K562 (cell line): ENCODE data around the gene ABHD5. TPM values are rescaled to one million over a fixed set of nuclear protein-coding genes. Genes with fewer than 3 reads are reported as not detected.
A peak's percentile ranks its signal among the peaks of the same experiment; 100 is the strongest.

ENCODE experiments used
- BACH1 ChIP-seq: fragments of 200-800 bp; sonication (Bioruptor generic); IDR thresholded peaks from 2 replicates; pipeline ENCODE4 v1.6.1; 2016; ENCODE audit warnings: missing genetic modification characterization, missing compliant biosample characterization
- DIDO1 ChIP-seq: fragments of 450-650 bp; IDR thresholded peaks from 2 replicates; pipeline ENCODE4 v1.6.1; 2016; ENCODE audit warnings: low read depth, missing biosample characterization, missing genetic modification characterization
- HDAC8 ChIP-seq: fragments of 450-650 bp; IDR thresholded peaks from 2 replicates; pipeline ENCODE4 v1.6.1; 2016; ENCODE audit warnings: mild to moderate bottlenecking, missing genetic modification characterization, moderate library complexity, missing compliant biosample characterization
- JUN ChIP-seq, 2 experiments: sonication (generic) in 1 of 2; formaldehyde crosslinking in 1 of 2; IDR thresholded peaks; 2 replicates each; pipeline versions ENCODE4 v1.6.1 to v1.8.0; 2012 to 2022; ENCODE audit warnings: borderline replicate concordance in 2 of 2, mild to moderate bottlenecking in 2 of 2, improper control_type of control experiment in 1 of 2, low read depth in 1 of 2, low read length in 1 of 2, missing genetic modification reagents in 1 of 2
- KAT8 ChIP-seq: fragments of 450-650 bp; IDR thresholded peaks from 2 replicates; pipeline ENCODE4 v1.6.1; 2016; ENCODE audit warnings: low read depth, mild to moderate bottlenecking
- KDM2B ChIP-seq: fragments of 250-450 bp; sonication (Bioruptor Pico); IDR thresholded peaks from 2 replicates; pipeline ENCODE4 v1.8.0; 2021; ENCODE audit warnings: mild to moderate bottlenecking, moderate library complexity
- MYBL2 ChIP-seq, 2 experiments: fragments of 450-650 bp in 1 of 2; sonication (generic) in 1 of 2; formaldehyde crosslinking in 1 of 2; IDR thresholded peaks; 2 replicates each; pipeline versions ENCODE4 v1.6.1 to v1.8.1; 2017 to 2022; ENCODE audit warnings: borderline replicate concordance in 1 of 2, inconsistent platforms in 1 of 2, low read depth in 1 of 2, mild to moderate bottlenecking in 1 of 2, missing genetic modification reagents in 1 of 2, moderate library complexity in 1 of 2
- NR1H2 ChIP-seq: sonication (generic); formaldehyde crosslinking; IDR thresholded peaks from 2 replicates; pipeline ENCODE4 v1.4.0; 2020; ENCODE audit warnings: mild to moderate bottlenecking, missing genetic modification reagents
- PCBP1 ChIP-seq: fragments of 200-400 bp; formaldehyde crosslinking; IDR thresholded peaks from 2 replicates; pipeline ENCODE4 v1.6.1; 2018; ENCODE audit warnings: mild to moderate bottlenecking, low read depth, low read length; ENCODE audit not compliant: poor library complexity, severe bottlenecking
- SMAD1 ChIP-seq: fragments of 150-350 bp; IDR thresholded peaks from 2 replicates; pipeline ENCODE4 v1.6.1; 2014; ENCODE audit warnings: low read length, low read depth; ENCODE audit not compliant: partially characterized antibody
- THRAP3 ChIP-seq: fragments of 450-650 bp; IDR thresholded peaks from 2 replicates; pipeline ENCODE4 v1.6.1; 2016; ENCODE audit warnings: mild to moderate bottlenecking, inconsistent platforms, borderline replicate concordance
- ZNF445 ChIP-seq: fragments of 250-450 bp; sonication (Bioruptor Pico); IDR thresholded peaks from 2 replicates; pipeline ENCODE4 v1.4.0; 2020; ENCODE audit warnings: low read depth, mild to moderate bottlenecking, moderate library complexity
- ZNF551 ChIP-seq: fragments of 250-450 bp; sonication (Bioruptor Pico); IDR thresholded peaks from 2 replicates; pipeline ENCODE4 v1.5.0; 2021; ENCODE audit warnings: mild to moderate bottlenecking, moderate library complexity
- polyA plus RNA-seq, 8 experiments: library from polyadenylated mRNA; depleted of rRNA in 4 of 8; stranded (reverse) in 5 of 8; unstranded in 3 of 8; fragments of >200 nt; fragmentation: Nextera tagmentation in 2 of 8; fragmentation: Illumina TruSeq in 1 of 8; extraction: Ambion mirVana in 2 of 8; extraction: Trizol in 1 of 8; gene quantifications; 2 replicates each; pipeline versions ENCODE4 v1.2.1 to v1.2.3, GENCODE V29; 2011 to 2014; ENCODE audit warnings: inconsistent platforms in 1 of 8, missing spikeins in 1 of 8
- total RNA-seq, 7 experiments: library from RNA; depleted of rRNA in 6 of 7; stranded (reverse); fragments of >200 nt in 6 of 7; fragmentation: Illumina TruSeq in 2 of 7; extraction: Trizol in 2 of 7; gene quantifications; 2 replicates each; pipeline versions ENCODE4 v1.2.1 to v1.2.3, GENCODE V29; 2011 to 2021; ENCODE audit warnings: low replicate concordance in 1 of 7
- TF ChIP-seq, protein P1 (sequence below): IDR thresholded peaks from 2 replicates; pipeline ENCODE4 v1.6.1; 2016; ENCODE audit warnings: missing genetic modification characterization, missing compliant biosample characterization
- TF ChIP-seq, protein P2 (sequence below): fragments of 450-650 bp; IDR thresholded peaks from 2 replicates; pipeline ENCODE4 v1.6.1; 2014; ENCODE audit warnings: low read depth, mild to moderate bottlenecking, moderate library complexity, borderline replicate concordance
- TF ChIP-seq, protein P3 (sequence below): sonication (generic); formaldehyde crosslinking; IDR thresholded peaks from 2 replicates; pipeline ENCODE4 v1.8.1; 2022; ENCODE audit warnings: missing genetic modification reagents
- TF ChIP-seq, protein P4 (sequence below): sonication (generic); formaldehyde crosslinking; IDR thresholded peaks from 2 replicates; pipeline ENCODE4 v1.9.0; 2022; ENCODE audit warnings: mild to moderate bottlenecking, missing genetic modification reagents
- TF ChIP-seq, protein P5 (sequence below): sonication (generic); formaldehyde crosslinking; IDR thresholded peaks from 2 replicates; pipeline ENCODE4 v1.8.0; 2022; ENCODE audit warnings: mild to moderate bottlenecking, missing genetic modification reagents, borderline replicate concordance

The ABHD5 gene
- total and polyA plus RNA-seq, 9 of the 15 experiments (the other 6 are each of a cell fraction or from before 2014, with no cell fraction given), result 27.8 to 61.7 (median 39.9) TPM

DNA sequence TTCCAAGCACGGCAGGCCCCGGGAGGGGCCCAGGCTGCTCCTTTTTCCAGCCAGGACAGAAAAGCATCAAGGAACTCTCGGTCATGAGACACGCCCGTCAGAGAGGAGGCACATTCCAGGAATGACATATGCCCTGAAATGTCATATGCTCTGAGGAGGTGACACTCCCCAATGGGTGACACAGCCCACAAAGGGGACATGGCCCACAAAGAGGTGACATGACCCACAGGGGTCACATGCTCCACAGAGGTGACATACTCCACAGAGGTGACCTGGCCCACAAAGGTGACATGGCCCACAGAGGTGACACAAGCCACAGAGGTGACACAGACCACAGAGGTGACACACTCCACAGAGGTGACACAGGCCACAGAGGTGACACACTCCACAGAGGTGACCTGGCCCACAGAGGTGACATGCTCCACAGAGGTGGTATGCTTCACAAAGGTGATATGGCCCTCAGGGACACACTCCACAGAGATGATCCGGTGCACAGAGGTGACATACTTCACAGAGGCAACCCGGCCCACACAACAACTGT is 79.2 kb downstream of the ABHD5 start (continued):
- TF ChIP-seq, protein P1, sequence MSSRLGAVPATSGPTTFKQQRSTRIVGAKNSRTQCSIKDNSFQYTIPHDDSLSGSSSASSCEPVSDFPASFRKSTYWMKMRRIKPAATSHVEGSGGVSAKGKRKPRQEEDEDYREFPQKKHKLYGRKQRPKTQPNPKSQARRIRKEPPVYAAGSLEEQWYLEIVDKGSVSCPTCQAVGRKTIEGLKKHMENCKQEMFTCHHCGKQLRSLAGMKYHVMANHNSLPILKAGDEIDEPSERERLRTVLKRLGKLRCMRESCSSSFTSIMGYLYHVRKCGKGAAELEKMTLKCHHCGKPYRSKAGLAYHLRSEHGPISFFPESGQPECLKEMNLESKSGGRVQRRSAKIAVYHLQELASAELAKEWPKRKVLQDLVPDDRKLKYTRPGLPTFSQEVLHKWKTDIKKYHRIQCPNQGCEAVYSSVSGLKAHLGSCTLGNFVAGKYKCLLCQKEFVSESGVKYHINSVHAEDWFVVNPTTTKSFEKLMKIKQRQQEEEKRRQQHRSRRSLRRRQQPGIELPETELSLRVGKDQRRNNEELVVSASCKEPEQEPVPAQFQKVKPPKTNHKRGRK (tag), result no peak
- TF ChIP-seq, protein P2, sequence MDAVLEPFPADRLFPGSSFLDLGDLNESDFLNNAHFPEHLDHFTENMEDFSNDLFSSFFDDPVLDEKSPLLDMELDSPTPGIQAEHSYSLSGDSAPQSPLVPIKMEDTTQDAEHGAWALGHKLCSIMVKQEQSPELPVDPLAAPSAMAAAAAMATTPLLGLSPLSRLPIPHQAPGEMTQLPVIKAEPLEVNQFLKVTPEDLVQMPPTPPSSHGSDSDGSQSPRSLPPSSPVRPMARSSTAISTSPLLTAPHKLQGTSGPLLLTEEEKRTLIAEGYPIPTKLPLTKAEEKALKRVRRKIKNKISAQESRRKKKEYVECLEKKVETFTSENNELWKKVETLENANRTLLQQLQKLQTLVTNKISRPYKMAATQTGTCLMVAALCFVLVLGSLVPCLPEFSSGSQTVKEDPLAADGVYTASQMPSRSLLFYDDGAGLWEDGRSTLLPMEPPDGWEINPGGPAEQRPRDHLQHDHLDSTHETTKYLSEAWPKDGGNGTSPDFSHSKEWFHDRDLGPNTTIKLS, result no peak
- TF ChIP-seq PCBP1 (no peak), ZNF445 (CRISPR knock-in tag) (no peak), JUN (IDR thresholded peaks at IDR 0.05; ENCODE audit: borderline replicate concordance, low read depth, low read length) (peak; percentile 35; the same call in 1 of the 2 replicates), JUN (CRISPR knock-in tag; IDR thresholded peaks at IDR 0.05; ENCODE audit: borderline replicate concordance) (no peak), KDM2B (no peak), THRAP3 (0 out of 2 replicates have a peak, but pooled peaks have one; percentile 73), HDAC8 (tag) (peak; percentile 45; the same call in 1 of the 2 replicates), BACH1 (tag) (no peak), NR1H2 (CRISPR knock-in tag) (peak; percentile 37; the same call in 1 of the 2 replicates), KAT8 (no peak), ZNF551 (no peak), MYBL2 (IDR thresholded peaks at IDR 0.05; ENCODE audit: low read depth) (no peak), MYBL2 (CRISPR knock-in tag; IDR thresholded peaks at IDR 0.05; ENCODE audit: borderline replicate concordance) (no peak), SMAD1 (no peak), DIDO1 (tag) (no peak)
- TF ChIP-seq, protein P3, sequence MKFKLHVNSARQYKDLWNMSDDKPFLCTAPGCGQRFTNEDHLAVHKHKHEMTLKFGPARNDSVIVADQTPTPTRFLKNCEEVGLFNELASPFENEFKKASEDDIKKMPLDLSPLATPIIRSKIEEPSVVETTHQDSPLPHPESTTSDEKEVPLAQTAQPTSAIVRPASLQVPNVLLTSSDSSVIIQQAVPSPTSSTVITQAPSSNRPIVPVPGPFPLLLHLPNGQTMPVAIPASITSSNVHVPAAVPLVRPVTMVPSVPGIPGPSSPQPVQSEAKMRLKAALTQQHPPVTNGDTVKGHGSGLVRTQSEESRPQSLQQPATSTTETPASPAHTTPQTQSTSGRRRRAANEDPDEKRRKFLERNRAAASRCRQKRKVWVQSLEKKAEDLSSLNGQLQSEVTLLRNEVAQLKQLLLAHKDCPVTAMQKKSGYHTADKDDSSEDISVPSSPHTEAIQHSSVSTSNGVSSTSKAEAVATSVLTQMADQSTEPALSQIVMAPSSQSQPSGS (CRISPR knock-in tag), result no peak
- TF ChIP-seq, protein P4, sequence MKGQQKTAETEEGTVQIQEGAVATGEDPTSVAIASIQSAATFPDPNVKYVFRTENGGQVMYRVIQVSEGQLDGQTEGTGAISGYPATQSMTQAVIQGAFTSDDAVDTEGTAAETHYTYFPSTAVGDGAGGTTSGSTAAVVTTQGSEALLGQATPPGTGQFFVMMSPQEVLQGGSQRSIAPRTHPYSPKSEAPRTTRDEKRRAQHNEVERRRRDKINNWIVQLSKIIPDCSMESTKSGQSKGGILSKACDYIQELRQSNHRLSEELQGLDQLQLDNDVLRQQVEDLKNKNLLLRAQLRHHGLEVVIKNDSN (CRISPR knock-in tag), result peak; percentile 50; the same call in 1 of the 2 replicates
- TF ChIP-seq, protein P5, sequence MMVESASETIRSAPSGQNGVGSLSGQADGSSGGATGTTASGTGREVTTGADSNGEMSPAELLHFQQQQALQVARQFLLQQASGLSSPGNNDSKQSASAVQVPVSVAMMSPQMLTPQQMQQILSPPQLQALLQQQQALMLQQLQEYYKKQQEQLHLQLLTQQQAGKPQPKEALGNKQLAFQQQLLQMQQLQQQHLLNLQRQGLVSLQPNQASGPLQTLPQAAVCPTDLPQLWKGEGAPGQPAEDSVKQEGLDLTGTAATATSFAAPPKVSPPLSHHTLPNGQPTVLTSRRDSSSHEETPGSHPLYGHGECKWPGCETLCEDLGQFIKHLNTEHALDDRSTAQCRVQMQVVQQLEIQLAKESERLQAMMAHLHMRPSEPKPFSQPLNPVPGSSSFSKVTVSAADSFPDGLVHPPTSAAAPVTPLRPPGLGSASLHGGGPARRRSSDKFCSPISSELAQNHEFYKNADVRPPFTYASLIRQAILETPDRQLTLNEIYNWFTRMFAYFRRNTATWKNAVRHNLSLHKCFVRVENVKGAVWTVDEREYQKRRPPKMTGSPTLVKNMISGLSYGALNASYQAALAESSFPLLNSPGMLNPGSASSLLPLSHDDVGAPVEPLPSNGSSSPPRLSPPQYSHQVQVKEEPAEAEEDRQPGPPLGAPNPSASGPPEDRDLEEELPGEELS (CRISPR knock-in tag), result 0 out of 2 replicates have a peak, but pooled peaks have one; percentile 72
